Activated CD4-positive, alpha-beta T cell treated with anti-CD3 and anti-CD28 coated beads for 48 hours (primary cell): ENCODE data around the gene FGF21.
"Not testable (repeated sequence)": the region's sequence is repeated elsewhere in the genome, so short reads cannot be mapped to it uniquely, and the experiment has no call there.

Experiments
- DNase-seq: peaks from one replicate; pipeline ENCODE4 v3.0.0-alpha.2; 2020

FGF21 gene, protein sequence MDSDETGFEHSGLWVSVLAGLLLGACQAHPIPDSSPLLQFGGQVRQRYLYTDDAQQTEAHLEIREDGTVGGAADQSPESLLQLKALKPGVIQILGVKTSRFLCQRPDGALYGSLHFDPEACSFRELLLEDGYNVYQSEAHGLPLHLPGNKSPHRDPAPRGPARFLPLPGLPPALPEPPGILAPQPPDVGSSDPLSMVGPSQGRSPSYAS

DNA sequence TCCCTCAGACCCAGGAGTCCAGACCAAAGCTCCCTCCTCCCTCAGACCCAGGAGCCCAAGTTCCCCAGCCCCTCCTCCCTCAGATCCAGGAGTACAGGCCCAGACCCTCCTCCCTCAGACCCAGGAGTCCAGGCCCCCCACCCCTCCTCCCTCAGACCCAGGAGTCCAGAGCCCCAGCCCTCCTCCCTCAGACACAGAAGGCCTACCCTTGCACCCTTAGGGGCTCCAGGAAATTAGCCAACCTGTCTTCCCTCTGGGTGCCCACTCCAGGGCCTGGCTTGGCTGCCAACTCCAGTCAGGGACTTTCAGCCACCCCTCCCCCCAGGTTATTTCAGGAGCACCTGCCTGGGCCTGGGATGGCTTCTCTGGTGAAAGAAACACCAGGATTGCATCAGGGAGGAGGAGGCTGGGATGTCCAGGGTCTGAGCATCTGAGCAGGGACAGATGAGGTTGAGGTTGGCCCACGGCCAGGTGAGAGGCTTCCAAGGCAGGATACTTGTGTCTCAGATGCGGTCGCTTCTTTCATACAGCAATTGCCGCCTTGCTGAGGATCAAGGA is at the start of gene FGF21:
Gene FGF21, plus strand, starts transcription at position 441 of the 558 bp plus-strand sequence. CDS start 713 bp downstream, outside the sequence.
- DNase-seq = no peak

GRCh38 chr19:48708471-48708870 is 46.9 kb upstream of the FGF21 start:
- DNase-seq = no peak

- no peak for DNase-seq
These were observed 44.1 kb upstream of the FGF21 start for GRCh38 chr19:48711106-48711662.

DNA sequence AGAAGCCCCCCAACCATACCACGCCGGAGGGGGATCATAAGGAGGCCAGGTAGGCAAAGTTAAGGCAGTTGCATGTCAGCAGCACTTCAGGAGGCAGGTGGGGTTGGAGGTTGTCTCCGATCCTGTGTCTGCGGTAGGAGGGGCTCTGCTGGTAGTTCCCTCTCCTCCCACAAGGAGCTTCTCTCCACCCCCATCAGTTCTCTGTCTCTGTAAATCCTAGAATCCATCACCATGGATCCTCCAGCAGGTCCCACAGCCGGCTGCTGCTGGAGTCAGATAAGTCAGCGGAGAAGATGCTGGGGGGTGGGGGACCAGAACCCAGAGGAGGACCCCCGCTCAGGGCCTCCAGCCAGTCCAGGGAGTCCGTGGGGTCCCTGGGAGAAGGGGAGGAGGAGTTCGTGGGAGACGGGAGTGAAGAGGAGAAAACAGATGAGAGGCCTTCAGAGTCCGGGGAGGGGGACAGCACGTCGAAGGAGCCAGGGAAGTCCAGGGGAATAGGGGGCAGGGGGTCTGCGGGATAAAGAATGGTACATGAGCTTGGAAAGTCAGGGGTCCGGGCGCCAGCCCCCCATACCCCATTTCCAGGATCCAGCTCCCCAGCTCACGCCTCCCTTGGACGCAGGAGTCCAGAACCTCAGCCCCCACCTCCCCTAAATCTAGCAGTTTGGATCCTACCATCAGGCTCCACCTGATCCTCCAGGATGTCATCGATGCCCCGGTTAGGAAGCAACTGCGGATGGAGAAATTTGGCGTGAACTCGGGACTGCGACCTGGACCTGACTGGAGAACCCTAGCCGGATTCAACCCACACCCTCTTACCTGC is 42.1 kb upstream of the FGF21 start:
- DNase-seq = peak; percentile 26

DNA sequence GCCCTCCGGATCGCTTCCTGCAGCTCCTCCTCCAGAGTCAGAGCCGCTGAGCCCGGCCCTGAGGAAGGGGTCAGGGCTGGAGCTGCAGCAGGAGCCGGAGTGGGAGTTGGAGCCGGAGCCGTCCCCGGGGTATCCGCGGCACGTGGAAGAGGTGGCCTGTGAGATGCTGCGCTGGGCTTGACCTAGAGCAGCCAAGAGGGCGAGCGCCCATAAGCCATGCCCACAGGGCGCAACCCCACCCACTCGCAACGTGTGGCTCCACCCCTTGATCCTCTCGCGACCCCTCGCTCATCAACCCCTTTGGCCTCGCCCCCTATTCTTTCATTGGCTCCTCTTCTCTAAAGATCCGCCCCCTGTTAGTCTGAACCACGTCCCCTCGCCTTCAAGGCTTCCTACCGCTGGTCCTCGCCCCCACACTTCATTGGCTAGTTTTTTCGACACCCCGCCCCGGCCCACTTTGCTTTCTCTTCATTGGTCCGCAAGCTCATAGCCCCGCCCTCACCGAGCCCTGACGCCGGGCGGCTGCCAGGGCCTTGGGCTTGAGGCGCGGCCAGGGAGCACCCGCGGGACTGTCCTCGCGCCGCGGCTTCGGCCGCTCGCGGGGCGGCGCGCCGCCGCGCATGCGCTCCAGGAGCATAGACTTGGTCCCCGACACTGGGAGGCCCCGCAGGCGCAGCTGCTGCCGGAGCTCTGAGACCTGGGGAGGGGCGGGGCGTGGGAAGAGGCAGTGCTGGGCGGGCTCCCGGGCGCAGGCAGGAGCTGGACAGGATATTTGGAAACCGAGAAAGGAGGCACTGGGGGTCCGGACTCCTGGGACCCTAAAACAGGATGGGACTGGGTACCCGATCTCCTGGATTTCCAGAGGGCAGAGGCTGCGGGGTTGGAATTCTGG is 41.2 kb upstream of the FGF21 start:
- DNase-seq = peak; percentile 99

DNA sequence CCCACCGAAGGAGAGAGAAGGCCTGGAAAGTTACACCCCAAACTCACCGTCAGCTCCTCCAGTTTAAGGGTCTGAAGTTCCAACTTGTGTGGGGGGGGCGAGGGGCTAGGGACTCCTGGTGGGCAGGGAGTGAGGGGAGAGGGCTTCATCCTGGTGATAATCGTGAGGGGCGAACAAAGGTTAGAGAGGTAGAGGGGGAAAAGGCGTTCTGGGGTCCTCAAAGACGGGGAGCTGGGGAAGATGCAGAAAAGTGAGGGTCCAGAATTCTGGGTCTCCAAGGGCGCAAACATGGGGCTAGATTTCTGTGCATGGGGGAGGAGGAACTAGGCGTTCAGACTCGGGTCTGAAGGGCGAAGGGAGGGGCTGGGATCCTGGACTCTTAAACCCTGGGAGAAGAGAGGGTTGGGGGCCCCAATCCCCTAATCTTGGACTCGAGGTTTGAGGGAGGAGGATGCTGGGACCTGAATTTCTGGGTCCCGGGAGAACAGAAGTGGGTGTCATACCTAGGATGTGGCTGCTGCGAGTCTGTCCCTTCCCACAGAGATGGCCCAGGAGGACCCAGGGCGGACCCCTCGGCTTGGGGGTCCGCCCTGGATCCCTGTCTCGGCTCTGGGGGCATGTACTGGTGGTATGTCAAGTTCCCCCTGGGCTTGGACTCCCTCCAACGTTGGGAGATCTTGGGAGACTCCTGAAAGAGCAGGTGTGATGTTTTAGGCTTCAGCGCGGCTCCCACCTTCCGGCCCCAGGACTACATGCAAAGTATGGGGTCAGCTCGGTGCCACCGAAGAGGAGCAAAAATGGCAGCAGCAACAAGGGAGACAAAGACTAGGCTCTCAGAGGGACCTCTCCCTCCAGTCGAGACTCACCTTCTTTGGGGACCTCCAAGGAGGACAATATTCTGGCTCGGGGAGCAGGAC is 40.3 kb upstream of the FGF21 start:
- no peak for DNase-seq

DNA sequence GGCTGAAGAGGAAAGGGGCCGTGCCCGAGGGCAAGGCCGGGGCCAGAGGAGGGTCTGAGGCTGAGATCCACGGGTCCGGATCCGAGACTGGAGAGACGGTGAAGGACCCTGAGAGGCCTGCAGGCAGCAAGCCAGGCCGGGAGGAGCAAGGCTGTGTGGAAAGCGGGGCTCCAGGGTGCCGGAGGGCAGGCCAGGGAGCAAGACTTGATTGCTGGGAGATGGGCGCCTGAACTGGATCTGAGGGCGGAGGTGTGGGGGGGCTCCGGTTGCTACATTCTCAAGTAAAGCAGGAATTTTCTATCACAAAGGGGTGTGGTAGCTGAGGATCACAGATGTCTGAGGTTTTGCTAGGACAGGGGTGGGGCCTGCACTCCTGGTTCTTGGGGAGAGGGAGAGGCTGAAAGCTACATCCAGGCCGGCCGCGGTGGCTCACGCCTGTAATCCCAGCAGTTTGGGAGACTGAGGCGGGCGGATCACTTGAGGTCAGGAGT is 39.6 kb upstream of the FGF21 start:
- DNase-seq = no peak

GRCh38 chr19:48716562-48717291 is 38.6 kb upstream of the FGF21 start:
- DNase-seq = no peak

DNA sequence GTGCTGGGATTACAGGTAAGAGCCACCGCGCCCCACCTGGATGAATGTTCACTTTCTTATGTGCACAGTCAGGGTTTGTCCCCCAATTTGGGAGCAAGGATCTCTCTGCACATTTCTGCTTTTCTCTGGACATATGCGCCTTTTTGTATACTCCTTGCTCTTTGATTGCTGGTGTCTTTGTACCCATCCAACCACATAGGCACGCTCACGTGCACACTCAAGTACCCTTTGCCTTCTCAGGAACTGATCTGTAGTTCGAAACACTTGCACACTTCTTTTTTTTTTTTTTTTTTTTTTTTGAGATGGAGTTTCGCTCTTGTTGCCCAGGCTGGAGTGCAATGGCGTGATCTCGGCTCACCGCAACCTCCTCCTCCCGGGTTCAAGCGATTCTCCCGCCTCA is 37.2 kb upstream of the FGF21 start:
- not testable (repeated sequence) for DNase-seq

DNA sequence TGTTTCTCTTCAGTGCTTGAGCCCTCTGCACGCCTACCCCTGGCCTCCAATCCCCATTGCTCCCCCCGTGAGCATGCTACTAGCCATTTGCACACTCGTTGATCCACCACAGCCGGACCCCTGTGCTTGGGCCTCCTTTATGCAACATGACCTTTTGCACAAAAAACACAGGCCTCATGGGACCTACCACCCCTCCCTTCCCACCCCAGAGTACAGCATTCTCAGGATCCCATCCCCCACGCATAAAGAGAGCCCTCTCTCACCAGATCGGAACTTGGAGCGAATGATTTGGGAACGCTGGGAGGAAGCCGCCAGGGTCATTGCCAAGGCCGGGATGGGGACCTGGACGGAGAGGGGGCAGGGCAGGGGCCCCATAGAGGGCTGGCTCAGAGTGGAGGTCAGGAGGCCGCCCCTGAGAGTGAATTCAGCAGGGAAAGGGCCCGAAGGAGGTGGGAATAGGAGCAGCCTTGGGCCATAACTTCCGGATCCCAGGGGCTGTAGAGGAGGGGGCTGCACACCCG is 36.6 kb upstream of the FGF21 start:
- no peak for DNase-seq

- no peak for DNase-seq
These were observed 35.8 kb upstream of the FGF21 start, which contains the start of gene MAMSTR for GRCh38 chr19:48719263-48720171. Gene MAMSTR (minus strand): TSS chr19:48719725. CDS start chr19:48719031, 694 bp downstream.

DNA sequence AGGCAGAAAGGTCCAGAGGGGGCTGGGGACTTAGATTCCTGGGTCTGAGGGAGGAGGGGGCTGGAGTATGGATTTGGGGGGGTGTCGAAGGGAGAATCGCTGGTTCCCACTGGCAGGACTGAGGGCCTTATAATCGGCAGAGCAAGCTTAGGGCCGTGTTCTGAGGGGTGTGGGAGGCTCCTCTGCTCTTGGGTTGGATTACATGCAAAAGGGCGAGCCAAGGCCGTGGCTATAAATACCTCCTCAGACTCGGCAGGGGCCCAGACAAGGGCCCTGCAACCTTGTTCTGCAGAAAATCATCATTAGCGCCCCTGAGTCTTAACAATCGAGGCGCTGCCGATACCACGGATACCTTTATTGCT is 35.1 kb upstream of the FGF21 start:
- DNase-seq = no peak

GRCh38 chr19:48720613-48721296 is 34.6 kb upstream of the FGF21 start:
- peak; percentile 96 for DNase-seq

DNA sequence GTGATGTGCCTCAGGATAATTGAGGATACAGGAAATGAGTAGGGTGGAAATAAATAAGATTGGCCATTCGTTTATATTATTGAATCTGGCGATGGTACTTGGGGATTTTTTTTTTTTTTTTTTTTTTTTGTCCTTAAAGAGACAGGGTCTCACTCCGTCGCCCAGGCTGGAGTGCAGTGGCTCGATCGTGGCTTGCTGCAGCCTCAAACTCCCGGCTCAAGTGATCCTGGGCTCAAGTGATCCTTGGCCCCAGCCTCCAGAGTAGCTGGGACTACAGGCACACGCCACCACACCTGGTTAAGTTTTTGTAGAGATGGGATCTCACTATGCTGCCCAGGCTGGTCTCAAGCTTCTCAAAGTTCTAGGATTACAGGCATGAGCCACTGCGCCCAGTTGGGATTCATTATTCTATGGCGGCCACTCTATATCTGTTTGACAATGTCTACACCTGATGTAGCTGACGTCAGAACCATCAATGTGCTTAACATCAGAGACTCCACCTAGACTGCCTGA is 33.1 kb upstream of the FGF21 start:
- DNase-seq = no peak

DNA sequence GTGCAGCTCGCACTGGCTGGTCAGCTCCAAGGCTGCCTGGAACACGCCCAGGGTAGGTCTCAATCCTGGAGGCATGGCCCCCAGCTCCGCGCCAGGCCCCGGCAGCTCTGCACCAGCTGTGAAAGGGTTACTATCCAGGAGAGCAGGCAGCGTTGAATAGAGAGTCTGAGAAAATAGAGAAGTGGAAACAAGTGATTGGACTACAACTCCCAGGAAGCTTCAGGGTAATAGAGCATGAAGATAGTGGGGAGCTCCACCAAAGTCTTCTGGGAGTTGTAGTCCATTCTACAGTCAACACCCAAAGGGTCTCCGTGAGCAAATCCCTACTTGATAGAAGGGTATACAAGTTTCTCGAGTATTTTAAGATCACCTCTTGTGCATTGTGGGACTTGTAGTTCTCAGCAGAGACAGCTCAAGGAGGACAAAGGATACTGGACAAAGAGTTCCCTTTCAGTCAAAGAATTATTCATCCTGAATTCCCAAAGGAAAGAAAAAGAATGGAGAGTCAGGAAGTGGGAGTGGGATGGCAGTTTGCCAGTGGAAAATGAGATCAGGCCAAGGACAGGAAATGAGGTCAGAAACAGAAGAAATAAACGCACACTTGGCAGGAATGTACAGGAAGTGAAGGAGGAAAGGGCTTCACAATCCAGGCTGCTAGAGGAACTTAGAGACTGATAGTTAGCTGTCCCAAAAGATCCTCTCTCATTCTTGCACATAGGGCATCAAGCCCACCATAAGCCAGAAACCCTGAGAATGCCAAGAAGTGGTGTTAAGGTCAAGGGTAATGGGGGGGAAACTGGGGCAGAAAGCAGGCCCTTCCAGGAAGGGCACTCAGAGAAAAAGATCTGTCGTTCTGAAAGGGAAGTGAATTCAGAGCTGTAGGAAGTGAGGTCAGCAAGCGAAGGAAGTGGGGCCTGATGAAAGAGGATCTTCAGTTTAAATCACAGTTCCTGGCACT is 30.2 kb upstream of the FGF21 start:
- no peak for DNase-seq

- no peak for DNase-seq
These were observed 28.8 kb upstream of the FGF21 start for GRCh38 chr19:48726556-48726955.
